ENCODE results near the gene CDH13.

- no peak for TF ChIP-seq CTCF (IDR thresholded peaks at IDR 0.05)
- TF ChIP-seq EP300 (IDR thresholded peaks at IDR 0.05): no peak
- no peak for TF ChIP-seq POLR2A (IDR thresholded peaks at IDR 0.05)
Observed at GRCh38 chr16:82750068-82750467, 123.3 kb downstream of the CDH13 start.
